ENCODE data around the gene FDX2.

GRCh38 chr19:10329555-10329954 lies 13.7 kb upstream of the FDX2 start:
- no peak for TF ChIP-seq ZNF274 (IDR thresholded peaks at IDR 0.05; ENCODE audit: low read depth, low read length)
- no peak for TF ChIP-seq SUZ12 (IDR thresholded peaks at IDR 0.05; ENCODE audit: extremely low read depth, insufficient read depth, insufficient read length)
- TF ChIP-seq YY1 (IDR thresholded peaks at IDR 0.05; ENCODE audit: insufficient read depth, insufficient read length), result no peak

All from NT2/D1 (cell line).